ENCODE measurements around the gene TAOK2.

- TF ChIP-seq YY1 (IDR thresholded peaks at IDR 0.05; ENCODE audit: insufficient read depth, insufficient read length): no peak
- TF ChIP-seq SUZ12 (IDR thresholded peaks at IDR 0.05; ENCODE audit: extremely low read depth, insufficient read depth, insufficient read length): no peak
- no peak for TF ChIP-seq ZNF274 (IDR thresholded peaks at IDR 0.05; ENCODE audit: low read depth, low read length)
Observed at GRCh38 chr16:29993191-29993902, 19.7 kb downstream of the TAOK2 start.

All from NT2/D1 (cell line).